Stimulated activated CD4-positive, alpha-beta T cell treated with anti-CD3 and anti-CD28 coated beads, Interleukin-1b, Interleukin-23, amount 100 ng/mL, for 48 hours (primary cell): Measurements from ENCODE around the gene ERC2.
"Not testable (repeated sequence)": the region's sequence is repeated elsewhere in the genome, so short reads cannot be mapped to it uniquely, and the experiment has no call there.

Source experiments
- DNase-seq: peaks from one replicate; pipeline ENCODE4 v3.0.0-alpha.2; 2020

Gene ERC2

GRCh38 chr3:55527361-55527760, 940.9 kb downstream of the ERC2 start:
- no peak for DNase-seq

- no peak for DNase-seq
Measured at GRCh38 chr3:55526332-55527030, 941.8 kb downstream of the ERC2 start.

GRCh38 chr3:55525436-55525835, 942.8 kb downstream of the ERC2 start:
- no peak for DNase-seq

GRCh38 chr3:55524565-55525244, 943.6 kb downstream of the ERC2 start:
- no peak for DNase-seq

- DNase-seq = no peak
Measured at GRCh38 chr3:55523471-55523870, 944.8 kb downstream of the ERC2 start.

GRCh38 chr3:55521738-55522421, 946.4 kb downstream of the ERC2 start:
- DNase-seq = no peak

- no peak for DNase-seq
Measured at GRCh38 chr3:55521064-55521737, 947.1 kb downstream of the ERC2 start.

GRCh38 chr3:55519019-55519418, 949.2 kb downstream of the ERC2 start:
- DNase-seq = no peak

GRCh38 chr3:55518451-55518850, 949.8 kb downstream of the ERC2 start:
- DNase-seq = no peak

GRCh38 chr3:55516392-55517030, 951.8 kb downstream of the ERC2 start:
- DNase-seq = no peak

- DNase-seq = no peak
Measured at GRCh38 chr3:55515550-55516246, 952.6 kb downstream of the ERC2 start.

GRCh38 chr3:55514962-55515361, 953.3 kb downstream of the ERC2 start:
- DNase-seq = no peak

- no peak for DNase-seq
Measured at GRCh38 chr3:55512571-55513343, 955.5 kb downstream of the ERC2 start.

GRCh38 chr3:55511895-55512570, 956.2 kb downstream of the ERC2 start:
- no peak for DNase-seq

- DNase-seq = no peak
Measured at GRCh38 chr3:55508335-55508734, 959.9 kb downstream of the ERC2 start.

- DNase-seq = no peak
Measured at GRCh38 chr3:55507808-55508207, 960.5 kb downstream of the ERC2 start.

GRCh38 chr3:55505776-55506175, 962.5 kb downstream of the ERC2 start:
- DNase-seq = no peak

- not testable (repeated sequence) for DNase-seq
Measured at GRCh38 chr3:55505102-55505501, 963.2 kb downstream of the ERC2 start.

GRCh38 chr3:55501905-55502304, 966.4 kb downstream of the ERC2 start:
- no peak for DNase-seq

- DNase-seq = no peak
Measured at GRCh38 chr3:55500555-55501330, 967.5 kb downstream of the ERC2 start.
